K562 (cell line): ENCODE results near the gene STC2. TPM values are rescaled to one million over a fixed set of nuclear protein-coding genes. Genes with fewer than 3 reads are reported as not detected.
A peak's percentile ranks its signal among the peaks of the same experiment; 100 is the strongest.

Source experiments
- EWSR1 ChIP-seq: fragments of 450-650 bp; IDR thresholded peaks from 2 replicates; pipeline ENCODE4 v1.6.1; 2018; ENCODE audit warnings: borderline replicate concordance, mild to moderate bottlenecking, low read depth, moderate library complexity; ENCODE audit not compliant: partially characterized antibody
- MEIS2 ChIP-seq: fragments of 450-650 bp; IDR thresholded peaks from 2 replicates; pipeline ENCODE4 v1.6.1; 2014; ENCODE audit warnings: mild to moderate bottlenecking; ENCODE audit not compliant: partially characterized antibody
- PPARD ChIP-seq: fragments of 250-450 bp; sonication (Bioruptor Pico); IDR thresholded peaks from 2 replicates; pipeline ENCODE4 v1.8.0; 2022; ENCODE audit warnings: inconsistent platforms, mild to moderate bottlenecking, moderate library complexity
- PTTG1 ChIP-seq: fragments of 450-650 bp; IDR thresholded peaks from 2 replicates; pipeline ENCODE4 v1.6.1; 2016; ENCODE audit warnings: low read depth, mild to moderate bottlenecking, missing genetic modification characterization, missing compliant biosample characterization
- TAL1 ChIP-seq: fragments of 450-650 bp; IDR thresholded peaks from 2 replicates; pipeline ENCODE4 v1.6.1; 2016; ENCODE audit warnings: mild to moderate bottlenecking
- TRIM24 ChIP-seq, 2 experiments: fragments of 450-650 bp; IDR thresholded peaks; 2 replicates each; pipeline ENCODE4 v1.6.1; 2016
- WHSC1 ChIP-seq: IDR thresholded peaks from one replicate; pipeline ENCODE4 v1.6.1; 2012; ENCODE audit warnings: low read length, control low read depth, inconsistent platforms
- ZNF316 ChIP-seq: fragments of 450-650 bp; IDR thresholded peaks from 2 replicates; pipeline ENCODE4 v1.6.1; 2016
- polyA plus RNA-seq, 8 experiments: library from polyadenylated mRNA; depleted of rRNA in 4 of 8; stranded (reverse) in 5 of 8; unstranded in 3 of 8; fragments of >200 nt; fragmentation: Nextera tagmentation in 2 of 8; fragmentation: Illumina TruSeq in 1 of 8; extraction: Ambion mirVana in 2 of 8; extraction: Trizol in 1 of 8; gene quantifications; 2 replicates each; pipeline versions ENCODE4 v1.2.1 to v1.2.3, GENCODE V29; 2011 to 2014; ENCODE audit warnings: inconsistent platforms in 1 of 8, missing spikeins in 1 of 8
- total RNA-seq, 7 experiments: library from RNA; depleted of rRNA in 6 of 7; stranded (reverse); fragments of >200 nt in 6 of 7; fragmentation: Illumina TruSeq in 2 of 7; extraction: Trizol in 2 of 7; gene quantifications; 2 replicates each; pipeline versions ENCODE4 v1.2.1 to v1.2.3, GENCODE V29; 2011 to 2021; ENCODE audit warnings: low replicate concordance in 1 of 7
- TF ChIP-seq, protein P1 (sequence below): fragments of 450-650 bp; IDR thresholded peaks from 2 replicates; pipeline ENCODE4 v1.6.1; 2014; ENCODE audit warnings: low read depth, mild to moderate bottlenecking, moderate library complexity, borderline replicate concordance
- TF ChIP-seq, protein P2 (sequence below), 2 experiments: IDR thresholded peaks; 2 replicates each; pipeline ENCODE4 v1.6.1; 2011; ENCODE audit warnings: borderline replicate concordance in 1 of 2, control low read depth in 1 of 2, low read depth in 1 of 2, low read length in 1 of 2, mild to moderate bottlenecking in 1 of 2, mixed read lengths in 1 of 2, moderate library complexity in 1 of 2; ENCODE audit not compliant: insufficient read depth in 1 of 2, insufficient read length in 1 of 2, poor library complexity in 1 of 2, severe bottlenecking in 1 of 2; ENCODE audit errors: extremely low read depth in 1 of 2
- TF ChIP-seq, protein P3 (sequence below): fragments of 250-450 bp; sonication (Bioruptor Pico); IDR thresholded peaks from 2 replicates; pipeline ENCODE4 v1.5.0; 2021; ENCODE audit warnings: mild to moderate bottlenecking, borderline replicate concordance
- TF ChIP-seq, protein P4 (sequence below): fragments of 450-650 bp; formaldehyde crosslinking; IDR thresholded peaks from 2 replicates; pipeline ENCODE4 v1.4.0; 2020; ENCODE audit warnings: mild to moderate bottlenecking, mixed read lengths

STC2 gene
- total and polyA plus RNA-seq, 9 of the 15 experiments (the other 6 are each of a cell fraction or from before 2014, with no cell fraction given), result 0.62 to 31.7 (median 7.4) TPM

DNA sequence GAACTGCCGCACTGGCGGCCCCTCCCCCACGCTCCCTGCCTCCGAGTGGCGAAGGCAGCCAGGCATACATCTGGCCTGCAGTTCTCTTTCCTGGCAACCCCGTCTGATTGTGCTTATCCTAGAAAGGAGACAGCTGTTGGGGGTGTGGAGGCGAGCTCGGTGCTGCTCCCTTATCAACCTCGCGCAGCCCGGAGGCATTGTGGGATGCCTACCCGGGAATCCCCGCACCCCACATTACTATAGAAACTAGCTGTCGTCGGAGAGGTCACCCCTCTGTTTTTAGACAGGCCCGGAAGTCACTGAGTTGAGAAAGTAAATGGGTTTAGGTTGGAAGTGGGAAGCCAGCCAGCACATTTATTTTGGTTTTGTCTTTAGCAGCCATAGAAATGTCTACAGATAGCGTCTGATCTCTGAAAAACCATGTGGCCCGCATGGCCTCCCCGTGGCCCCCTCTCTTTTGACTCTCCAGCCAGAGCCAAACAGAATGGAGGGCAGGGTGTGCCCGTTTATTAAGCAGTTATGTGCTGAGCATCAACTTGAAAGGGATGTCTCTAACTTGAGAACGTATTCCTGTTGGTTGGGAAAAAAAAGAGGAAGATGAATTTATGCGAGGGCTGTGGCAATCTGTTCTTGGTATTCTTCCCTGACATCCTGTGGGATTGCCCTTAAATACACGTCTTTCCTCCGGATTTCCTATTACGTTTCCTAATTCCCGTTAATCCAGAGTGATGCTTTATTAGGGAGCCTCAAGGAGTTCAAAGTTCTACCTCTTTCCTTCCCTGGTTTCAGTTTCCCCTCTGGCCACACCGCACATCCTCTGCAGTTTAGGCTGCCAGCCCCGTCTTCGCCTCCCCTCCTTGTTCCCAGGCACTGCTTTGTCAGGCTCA is 3.9 kb downstream of the STC2 start (continued):
- TF ChIP-seq, protein P1, sequence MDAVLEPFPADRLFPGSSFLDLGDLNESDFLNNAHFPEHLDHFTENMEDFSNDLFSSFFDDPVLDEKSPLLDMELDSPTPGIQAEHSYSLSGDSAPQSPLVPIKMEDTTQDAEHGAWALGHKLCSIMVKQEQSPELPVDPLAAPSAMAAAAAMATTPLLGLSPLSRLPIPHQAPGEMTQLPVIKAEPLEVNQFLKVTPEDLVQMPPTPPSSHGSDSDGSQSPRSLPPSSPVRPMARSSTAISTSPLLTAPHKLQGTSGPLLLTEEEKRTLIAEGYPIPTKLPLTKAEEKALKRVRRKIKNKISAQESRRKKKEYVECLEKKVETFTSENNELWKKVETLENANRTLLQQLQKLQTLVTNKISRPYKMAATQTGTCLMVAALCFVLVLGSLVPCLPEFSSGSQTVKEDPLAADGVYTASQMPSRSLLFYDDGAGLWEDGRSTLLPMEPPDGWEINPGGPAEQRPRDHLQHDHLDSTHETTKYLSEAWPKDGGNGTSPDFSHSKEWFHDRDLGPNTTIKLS, result no peak
- TF ChIP-seq, protein P2, sequence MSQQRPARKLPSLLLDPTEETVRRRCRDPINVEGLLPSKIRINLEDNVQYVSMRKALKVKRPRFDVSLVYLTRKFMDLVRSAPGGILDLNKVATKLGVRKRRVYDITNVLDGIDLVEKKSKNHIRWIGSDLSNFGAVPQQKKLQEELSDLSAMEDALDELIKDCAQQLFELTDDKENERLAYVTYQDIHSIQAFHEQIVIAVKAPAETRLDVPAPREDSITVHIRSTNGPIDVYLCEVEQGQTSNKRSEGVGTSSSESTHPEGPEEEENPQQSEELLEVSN (IDR thresholded peaks at IDR 0.05; ENCODE audit: borderline replicate concordance in 1 of 2, extremely low read depth in 1 of 2, insufficient read depth in 1 of 2, insufficient read length in 1 of 2, low read depth in 1 of 2, low read length in 1 of 2, poor library complexity in 1 of 2, severe bottlenecking in 1 of 2), result peak; percentile 41 to 43
- no peak for TF ChIP-seq ZNF316
- TF ChIP-seq MEIS2, result peak; percentile 55
- TF ChIP-seq, protein P3, sequence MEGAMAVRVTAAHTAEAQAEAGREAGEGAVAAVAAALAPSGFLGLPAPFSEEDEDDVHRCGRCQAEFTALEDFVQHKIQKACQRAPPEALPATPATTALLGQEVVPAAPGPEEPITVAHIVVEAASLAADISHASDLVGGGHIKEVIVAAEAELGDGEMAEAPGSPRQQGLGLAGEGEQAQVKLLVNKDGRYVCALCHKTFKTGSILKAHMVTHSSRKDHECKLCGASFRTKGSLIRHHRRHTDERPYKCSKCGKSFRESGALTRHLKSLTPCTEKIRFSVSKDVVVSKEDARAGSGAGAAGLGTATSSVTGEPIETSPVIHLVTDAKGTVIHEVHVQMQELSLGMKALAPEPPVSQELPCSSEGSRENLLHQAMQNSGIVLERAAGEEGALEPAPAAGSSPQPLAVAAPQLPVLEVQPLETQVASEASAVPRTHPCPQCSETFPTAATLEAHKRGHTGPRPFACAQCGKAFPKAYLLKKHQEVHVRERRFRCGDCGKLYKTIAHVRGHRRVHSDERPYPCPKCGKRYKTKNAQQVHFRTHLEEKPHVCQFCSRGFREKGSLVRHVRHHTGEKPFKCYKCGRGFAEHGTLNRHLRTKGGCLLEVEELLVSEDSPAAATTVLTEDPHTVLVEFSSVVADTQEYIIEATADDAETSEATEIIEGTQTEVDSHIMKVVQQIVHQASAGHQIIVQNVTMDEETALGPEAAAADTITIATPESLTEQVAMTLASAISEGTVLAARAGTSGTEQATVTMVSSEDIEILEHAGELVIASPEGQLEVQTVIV (CRISPR knock-in tag), result no peak
- TF ChIP-seq EWSR1, result no peak
- TF ChIP-seq, protein P4, sequence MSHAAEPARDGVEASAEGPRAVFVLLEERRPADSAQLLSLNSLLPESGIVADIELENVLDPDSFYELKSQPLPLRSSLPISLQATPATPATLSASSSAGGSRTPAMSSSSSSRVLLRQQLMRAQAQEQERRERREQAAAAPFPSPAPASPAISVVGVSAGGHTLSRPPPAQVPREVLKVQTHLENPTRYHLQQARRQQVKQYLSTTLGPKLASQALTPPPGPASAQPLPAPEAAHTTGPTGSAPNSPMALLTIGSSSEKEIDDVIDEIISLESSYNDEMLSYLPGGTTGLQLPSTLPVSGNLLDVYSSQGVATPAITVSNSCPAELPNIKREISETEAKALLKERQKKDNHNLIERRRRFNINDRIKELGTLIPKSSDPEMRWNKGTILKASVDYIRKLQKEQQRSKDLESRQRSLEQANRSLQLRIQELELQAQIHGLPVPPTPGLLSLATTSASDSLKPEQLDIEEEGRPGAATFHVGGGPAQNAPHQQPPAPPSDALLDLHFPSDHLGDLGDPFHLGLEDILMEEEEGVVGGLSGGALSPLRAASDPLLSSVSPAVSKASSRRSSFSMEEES (CRISPR knock-in tag), result no peak
- TF ChIP-seq PTTG1 (tag), result no peak
- TF ChIP-seq PPARD (CRISPR knock-in tag), result no peak
- no peak for TF ChIP-seq WHSC1
- peak; percentile 64 for TF ChIP-seq TAL1
- TF ChIP-seq TRIM24 (IDR thresholded peaks at IDR 0.05), result peak; percentile 72 to 83
